Body of pancreas (tissue), 4 donors: Measurements from ENCODE around the gene AREL1.

Experiments used
- CTCF ChIP-seq, 7 experiments: fragments of 450-650 bp in 4 of 7; fragments of 200-600 bp in 3 of 7; sonication (generic) in 3 of 7; IDR thresholded peaks; one replicate each; pipeline ENCODE4 v1.5.1; 2016 to 2019; ENCODE audit warnings: antibody characterized with exemption in 7 of 7
- POLR2A ChIP-seq, 3 donors: fragments of 450-650 bp; IDR thresholded peaks; one replicate each; pipeline ENCODE4 v1.6.1; 2016; ENCODE audit warnings: antibody characterized with exemption in 3 of 3, mild to moderate bottlenecking in 2 of 3

- TF ChIP-seq POLR2A (IDR thresholded peaks at IDR 0.05) (no peak), CTCF (IDR thresholded peaks at IDR 0.05) (no peak)
Measured at GRCh38 chr14:74637178-74637550, 75.7 kb downstream of the AREL1 start.
